Left hindlimb (tissue), 1 donor: ENCODE results near the gene YWHAB.
"Not testable (repeated sequence)": the region's sequence is repeated elsewhere in the genome, so short reads cannot be mapped to it uniquely, and the experiment has no call there.

ENCODE experiments used
- DNase-seq: peaks from one replicate; pipeline ENCODE4 v3.0.0-alpha.2; 2018

The YWHAB gene

DNA sequence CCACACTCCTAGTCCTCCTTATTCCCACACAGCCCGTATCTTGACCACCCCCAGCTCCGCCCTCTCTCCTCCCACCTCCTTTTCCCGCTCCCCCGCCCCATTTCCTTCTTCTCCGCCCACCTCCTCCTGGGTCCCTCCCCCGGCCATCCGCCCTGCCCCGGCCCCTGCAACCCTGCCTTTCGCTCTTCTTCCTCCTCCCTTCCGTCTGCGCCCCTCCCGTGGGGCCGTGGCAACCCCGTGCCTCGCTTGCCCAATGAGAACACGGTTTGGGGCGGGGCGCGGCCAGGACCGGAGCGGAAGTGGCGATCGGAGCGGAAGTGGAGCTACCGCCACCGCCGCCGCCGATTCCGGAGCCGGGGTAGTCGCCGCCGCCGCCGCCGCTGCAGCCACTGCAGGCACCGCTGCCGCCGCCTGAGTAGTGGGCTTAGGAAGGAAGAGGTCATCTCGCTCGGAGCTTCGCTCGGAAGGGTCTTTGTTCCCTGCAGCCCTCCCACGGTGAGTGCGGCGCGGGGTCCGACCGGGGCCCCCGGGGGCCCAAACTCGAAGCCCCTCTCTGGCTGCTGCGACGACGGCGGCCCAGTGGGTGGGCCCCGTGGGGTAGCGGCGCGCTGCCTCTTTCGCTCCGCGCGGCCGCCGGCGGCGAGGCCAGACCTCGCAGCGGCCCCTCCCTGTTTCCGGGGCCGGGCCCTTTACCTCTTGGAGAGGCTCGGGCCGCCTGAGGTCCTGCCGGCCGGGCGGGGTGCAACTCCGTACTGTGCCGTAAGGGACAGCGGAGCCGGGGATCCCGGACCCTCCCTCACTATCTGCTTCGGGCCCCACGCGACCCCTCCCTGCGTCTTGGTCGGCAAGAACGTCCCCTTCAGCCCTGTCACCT is at the start of gene YWHAB:
Gene YWHAB, plus strand, starts transcription at position 314 of the 874 bp plus-strand sequence. CDS start 15,829 bp downstream, outside the sequence.
- peak; percentile 100 for DNase-seq

GRCh38 chr20:44836601-44837120 is 48.8 kb upstream of the YWHAB start:
- DNase-seq, result no peak

DNA sequence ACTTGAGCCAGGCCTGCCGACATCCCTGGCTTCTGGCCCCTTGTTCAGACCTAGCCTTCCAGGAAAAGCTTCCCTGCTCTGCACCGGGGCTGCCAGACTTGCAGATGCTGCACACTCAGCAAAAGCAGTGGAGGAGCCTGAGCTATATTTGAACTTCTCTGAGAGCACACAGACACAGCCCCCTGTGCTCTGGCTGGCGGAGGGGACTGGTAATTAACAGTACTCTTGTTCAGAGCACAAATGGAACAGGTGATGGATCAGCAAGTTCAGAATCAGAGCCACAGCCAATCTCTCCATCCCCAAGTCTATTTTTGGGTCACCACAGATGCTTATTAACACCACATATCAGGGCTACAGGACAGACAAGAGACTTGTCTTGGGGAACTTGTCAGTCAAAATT is 47.6 kb upstream of the YWHAB start:
- no peak for DNase-seq

DNA sequence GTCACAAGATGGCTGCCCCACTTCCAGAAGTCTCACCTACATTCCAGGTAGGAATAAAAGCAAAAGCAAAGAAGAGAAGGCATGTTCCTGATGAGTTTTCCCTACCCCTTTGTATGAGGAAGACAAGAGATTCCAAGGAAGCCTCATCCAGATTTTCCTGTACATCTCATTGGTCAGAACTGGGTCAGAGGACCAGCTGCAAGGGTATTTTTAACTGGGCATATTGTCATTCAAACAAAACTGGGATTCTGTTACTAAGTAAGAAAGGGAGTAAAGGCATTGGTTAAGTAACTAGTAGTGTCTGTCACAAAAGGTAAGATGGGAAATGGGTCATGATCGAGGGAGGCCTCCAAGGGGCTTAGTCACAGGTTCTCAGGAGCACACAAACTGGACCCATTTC is 47.0 kb upstream of the YWHAB start:
- no peak for DNase-seq

DNA sequence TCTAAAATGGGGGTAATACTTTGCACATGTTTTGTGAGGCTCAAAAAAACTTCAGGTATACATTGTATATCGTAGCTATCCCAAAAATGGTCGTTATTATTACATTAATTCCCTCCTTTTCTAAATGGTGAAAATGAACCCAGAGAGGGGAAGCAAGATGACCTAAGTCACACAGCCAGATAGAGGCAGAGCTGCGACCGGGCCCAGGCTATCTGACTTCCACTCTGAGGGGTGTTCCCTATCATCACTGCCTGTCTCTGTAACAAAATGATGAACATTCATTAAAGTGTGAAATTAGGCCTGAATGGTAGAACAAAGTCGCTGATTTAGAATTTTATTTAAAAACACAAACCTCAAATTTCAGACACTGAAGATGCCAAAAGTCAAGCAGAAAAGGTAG is 46.0 kb upstream of the YWHAB start:
- DNase-seq, result no peak

GRCh38 chr20:44840826-44841225 is 44.7 kb upstream of the YWHAB start:
- DNase-seq, result no peak

GRCh38 chr20:44841955-44842354 is 43.5 kb upstream of the YWHAB start:
- no peak for DNase-seq

- DNase-seq, result no peak
These were observed 41.6 kb upstream of the YWHAB start for GRCh38 chr20:44843876-44844275.

DNA sequence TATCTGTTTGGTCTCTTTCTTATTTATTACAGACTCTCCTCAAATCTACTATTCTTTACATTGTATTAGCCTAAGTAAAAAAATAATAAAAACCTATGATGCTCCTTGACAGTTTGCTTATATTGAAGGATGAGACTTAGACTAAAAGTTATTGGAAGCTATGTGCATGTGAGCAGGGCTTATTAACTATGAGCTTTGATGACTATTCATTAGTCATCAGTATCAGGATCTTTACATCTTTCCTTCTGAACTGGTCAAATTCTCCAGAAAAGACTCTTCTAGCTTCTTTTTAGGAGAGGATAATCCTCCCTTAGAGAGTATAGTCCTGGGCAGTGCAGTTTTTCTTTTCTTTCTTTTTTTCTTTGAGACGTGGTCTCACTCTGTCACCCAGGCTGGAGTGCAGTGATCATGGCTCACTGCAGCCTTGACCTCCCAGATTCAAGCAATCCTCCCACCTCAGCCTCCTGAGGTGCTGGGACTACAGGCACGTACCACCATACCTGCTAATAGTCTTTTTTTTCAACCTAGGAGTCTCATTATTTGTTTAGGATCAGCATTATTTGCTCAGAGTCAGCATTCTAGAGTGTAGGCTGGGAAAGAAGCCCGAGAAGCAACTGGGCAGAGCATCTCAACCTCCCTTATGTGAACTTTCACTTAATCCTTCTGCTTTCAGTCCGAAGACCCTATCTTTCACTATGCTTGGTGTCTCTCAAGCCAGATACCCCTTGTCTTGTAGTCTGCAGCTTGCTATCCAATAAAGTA is 37.1 kb upstream of the YWHAB start:
- no peak for DNase-seq

DNA sequence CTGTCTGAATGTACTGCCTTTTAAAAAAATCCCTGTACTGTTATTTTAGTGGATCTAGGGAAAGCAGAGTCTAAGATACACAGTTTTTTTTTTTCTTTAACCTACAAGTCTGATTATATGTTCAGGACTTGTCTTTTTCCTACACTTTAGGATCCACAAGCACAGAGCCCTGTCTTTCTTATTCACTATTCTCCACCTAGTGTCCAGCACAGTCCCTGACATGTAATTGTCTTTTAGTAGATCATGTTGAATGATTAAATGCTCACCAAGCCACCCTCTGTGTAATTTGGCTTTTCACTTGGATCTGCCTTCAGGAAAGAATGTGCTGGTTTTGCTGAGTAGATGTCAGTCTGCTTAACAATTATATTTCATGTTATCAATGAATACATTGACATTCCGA is 35.8 kb upstream of the YWHAB start:
- no peak for DNase-seq

DNA sequence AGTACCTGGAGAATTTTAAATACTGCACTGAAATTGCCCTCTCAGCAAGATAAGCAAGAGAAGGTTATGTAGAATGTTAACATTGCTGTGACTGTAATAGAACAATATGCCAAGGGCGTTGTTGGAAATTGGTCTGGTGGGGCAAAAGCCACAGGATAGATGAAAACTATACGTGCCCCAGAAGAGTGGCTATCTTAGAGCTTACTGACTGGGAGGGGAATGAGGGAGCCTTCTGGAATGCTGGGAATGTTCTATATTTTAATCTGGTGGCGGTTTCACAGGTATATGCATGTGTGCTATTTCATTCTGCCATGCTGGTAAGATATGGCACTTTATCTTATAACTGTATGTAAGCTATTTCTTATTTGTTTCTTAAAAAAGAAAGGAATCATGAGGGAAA is 35.2 kb upstream of the YWHAB start:
- DNase-seq, result no peak

- no peak for DNase-seq
These were observed 34.7 kb upstream of the YWHAB start for GRCh38 chr20:44850837-44851236.

GRCh38 chr20:44851545-44851944 is 34.0 kb upstream of the YWHAB start:
- DNase-seq, result no peak

- no peak for DNase-seq
These were observed 29.1 kb upstream of the YWHAB start for GRCh38 chr20:44856442-44856841.

DNA sequence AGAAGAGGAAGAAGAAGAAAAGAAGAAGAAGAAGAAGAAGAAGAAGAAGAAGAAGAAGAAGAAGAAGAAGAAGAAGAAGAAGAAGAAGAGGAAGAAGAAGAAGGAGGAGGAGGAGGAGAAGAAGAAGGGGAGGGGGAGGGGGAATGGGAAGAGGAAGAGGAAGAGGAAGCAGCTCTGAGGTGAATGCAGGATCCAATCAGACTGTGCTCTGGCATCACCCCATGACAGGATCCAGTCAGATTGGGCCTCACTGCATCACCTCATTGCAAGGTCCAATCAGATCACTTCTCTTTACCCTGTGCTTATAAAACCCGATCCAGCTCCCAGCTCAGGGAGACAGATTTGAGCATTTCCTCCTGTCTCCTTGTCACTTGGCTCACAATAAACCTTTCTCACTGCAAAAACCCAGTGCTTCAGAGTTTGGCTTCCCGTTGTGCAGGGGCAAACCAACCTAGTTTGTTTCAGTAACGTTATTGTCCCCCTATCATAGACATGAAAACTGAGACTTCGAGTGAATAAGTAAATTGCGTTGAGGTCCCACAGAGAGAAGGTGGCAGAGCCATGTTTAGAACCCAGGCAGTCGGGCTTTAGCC is 28.6 kb upstream of the YWHAB start:
- no peak for DNase-seq

DNA sequence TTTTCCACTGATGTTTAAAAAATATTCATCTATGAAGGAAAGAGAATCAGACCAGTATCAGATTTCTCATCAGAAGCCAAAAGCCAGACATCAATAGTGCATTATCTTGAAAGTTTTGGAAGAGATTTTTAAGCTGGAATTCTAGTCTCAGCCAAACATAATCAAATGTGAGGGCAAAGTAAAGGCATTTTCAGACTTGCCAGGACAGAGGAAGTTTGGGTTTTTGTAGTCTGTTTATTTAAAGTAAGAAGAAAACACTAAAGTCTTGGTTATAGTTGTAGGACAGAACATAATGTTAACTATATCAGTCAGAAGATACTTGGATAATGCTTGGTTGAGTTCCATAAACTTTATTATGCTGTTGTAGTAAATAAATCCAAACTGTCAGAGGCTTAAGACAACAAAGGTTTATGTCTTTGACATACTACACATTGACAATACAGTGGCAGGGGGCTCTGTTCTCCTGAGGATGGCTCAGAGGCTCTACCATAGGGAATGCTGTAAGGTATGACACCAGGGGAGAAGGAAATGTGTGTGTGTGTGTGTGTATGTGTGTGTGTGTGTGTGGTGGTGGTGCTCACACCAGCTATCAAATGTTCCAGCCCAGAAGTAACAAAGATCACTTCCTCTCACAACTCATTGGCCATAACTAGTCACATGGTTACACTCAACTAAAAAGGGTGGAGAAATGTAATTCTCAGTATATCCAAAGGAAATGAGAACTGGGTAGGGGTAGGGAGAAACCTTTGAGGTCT is 26.7 kb upstream of the YWHAB start:
- no peak for DNase-seq

- DNase-seq, result no peak
These were observed 23.9 kb upstream of the YWHAB start for GRCh38 chr20:44861531-44862006.

- no peak for DNase-seq
These were observed 23.2 kb upstream of the YWHAB start for GRCh38 chr20:44862286-44862685.

DNA sequence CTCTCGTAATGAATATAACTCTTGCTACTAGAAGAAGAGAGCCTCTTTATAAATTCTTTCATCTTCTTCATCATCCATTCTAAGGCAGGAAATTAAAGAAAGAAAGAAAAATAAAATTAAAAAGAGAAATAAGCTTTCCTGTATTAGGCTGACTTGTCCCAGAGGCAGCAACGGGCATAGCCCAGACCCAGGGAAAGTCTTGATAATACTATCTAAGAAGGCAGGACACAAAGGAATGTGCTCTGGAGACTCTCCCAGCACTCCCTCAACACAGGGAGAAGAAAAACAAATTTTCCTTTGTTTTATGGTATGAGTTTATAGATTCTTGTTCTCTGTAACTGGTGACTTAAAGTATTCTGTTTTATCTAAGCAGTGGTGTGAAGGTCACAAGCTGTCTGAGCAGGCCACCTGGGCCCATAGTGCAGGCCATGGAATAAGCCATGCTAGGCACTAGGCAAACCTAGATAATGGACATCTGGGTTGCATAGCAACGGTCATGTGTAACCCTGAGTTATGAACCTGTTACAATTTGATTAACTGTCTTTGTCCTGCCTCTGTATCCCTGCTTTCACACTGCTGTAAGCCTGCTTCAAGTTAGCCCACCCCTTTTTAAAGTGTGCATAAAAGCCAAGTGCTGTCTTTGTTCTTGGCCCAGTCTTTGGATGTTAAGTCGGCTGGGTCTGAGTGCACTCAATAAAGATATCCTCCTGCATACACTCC is 22.0 kb upstream of the YWHAB start:
- DNase-seq, result not testable (repeated sequence)

- not testable (repeated sequence) for DNase-seq
These were observed 21.0 kb upstream of the YWHAB start for GRCh38 chr20:44864493-44864892.

GRCh38 chr20:44866703-44867335 is 18.7 kb upstream of the YWHAB start:
- DNase-seq, result no peak
